AG09309 (cell line): ENCODE measurements around the gene DDX3X.
"Not testable (repeated sequence)": the region's sequence is repeated elsewhere in the genome, so short reads cannot be mapped to it uniquely, and the experiment has no call there.

ENCODE experiments used
- DNase-seq: peaks from one replicate; pipeline ENCODE4 v3.0.0-alpha.2; 2010; ENCODE audit warnings: low read depth
- H3K4me3 ChIP-seq: 2 replicates; pipeline ENCODE4 v1.5.1; 2011; ENCODE audit warnings: mild to moderate bottlenecking, low read depth, low read length, moderate library complexity; ENCODE audit not compliant: control insufficient read depth
- TF ChIP-seq, protein P1 (sequence below): IDR thresholded peaks from 2 replicates; pipeline ENCODE4 v1.5.1; 2011; ENCODE audit warnings: mild to moderate bottlenecking, low read depth, low read length, inconsistent platforms; ENCODE audit not compliant: insufficient read depth, control insufficient read depth; ENCODE audit errors: missing control alignments

The DDX3X gene

GRCh38 chrX:41333744-41334362, at the start of gene DDX3X:
DDX3X (plus strand) TSS chrX:41334162; CDS start chrX:41334253, 91 bp downstream.
- peak; percentile 72 for DNase-seq
- TF ChIP-seq, protein P1, sequence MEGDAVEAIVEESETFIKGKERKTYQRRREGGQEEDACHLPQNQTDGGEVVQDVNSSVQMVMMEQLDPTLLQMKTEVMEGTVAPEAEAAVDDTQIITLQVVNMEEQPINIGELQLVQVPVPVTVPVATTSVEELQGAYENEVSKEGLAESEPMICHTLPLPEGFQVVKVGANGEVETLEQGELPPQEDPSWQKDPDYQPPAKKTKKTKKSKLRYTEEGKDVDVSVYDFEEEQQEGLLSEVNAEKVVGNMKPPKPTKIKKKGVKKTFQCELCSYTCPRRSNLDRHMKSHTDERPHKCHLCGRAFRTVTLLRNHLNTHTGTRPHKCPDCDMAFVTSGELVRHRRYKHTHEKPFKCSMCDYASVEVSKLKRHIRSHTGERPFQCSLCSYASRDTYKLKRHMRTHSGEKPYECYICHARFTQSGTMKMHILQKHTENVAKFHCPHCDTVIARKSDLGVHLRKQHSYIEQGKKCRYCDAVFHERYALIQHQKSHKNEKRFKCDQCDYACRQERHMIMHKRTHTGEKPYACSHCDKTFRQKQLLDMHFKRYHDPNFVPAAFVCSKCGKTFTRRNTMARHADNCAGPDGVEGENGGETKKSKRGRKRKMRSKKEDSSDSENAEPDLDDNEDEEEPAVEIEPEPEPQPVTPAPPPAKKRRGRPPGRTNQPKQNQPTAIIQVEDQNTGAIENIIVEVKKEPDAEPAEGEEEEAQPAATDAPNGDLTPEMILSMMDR, result peak; percentile 20
- H3K4me3 ChIP-seq, result peak within 1 kb of the TSS; percentile 90

GRCh38 chrX:41285928-41286327, 48.0 kb upstream of the DDX3X start:
- not testable (repeated sequence) for H3K4me3 ChIP-seq, DNase-seq

DNA sequence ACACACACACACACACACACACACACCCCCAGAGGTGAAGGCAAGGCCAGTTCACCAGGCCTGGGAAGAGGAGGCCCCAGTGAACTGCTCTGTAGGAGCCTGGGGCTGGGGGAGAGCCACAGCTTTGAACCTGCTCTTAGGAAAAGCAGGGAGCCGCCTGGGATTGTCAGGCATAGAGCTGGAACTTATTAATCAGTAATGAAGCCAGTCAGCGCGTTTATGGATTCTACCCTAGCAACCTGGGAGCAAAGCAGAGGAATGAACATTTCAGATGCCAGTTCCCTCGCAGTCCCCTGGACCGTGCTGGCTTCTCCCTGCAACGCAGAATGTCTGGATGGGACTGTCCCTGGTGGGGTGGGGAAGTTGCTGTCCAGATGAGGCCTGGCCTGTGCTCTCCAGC, 45.3 kb upstream of the DDX3X start:
- no peak for DNase-seq
- TF ChIP-seq, protein P1, result no peak
- no peak overlapping the region for H3K4me3 ChIP-seq

DNA sequence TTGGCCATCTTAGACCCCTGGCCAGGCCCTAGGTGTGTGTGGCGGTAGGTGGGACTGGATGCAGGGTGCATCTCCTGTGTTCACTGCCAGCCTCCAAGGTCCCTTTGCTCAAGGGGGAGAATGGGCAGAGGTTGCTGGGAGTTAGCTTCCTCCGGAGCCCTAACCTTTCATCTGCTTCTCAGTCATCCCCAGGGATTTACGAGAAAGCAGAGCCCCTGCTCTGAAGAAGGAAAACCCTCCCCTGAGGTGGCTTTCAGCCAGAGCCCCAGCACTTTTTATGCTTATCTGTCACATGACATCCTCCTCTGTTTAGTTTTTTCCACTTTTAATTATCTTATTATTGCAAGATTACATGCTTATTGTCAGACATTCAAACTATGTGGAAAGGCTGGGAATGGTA, 44.9 kb upstream of the DDX3X start:
- TF ChIP-seq, protein P1, result no peak
- DNase-seq, result no peak
- H3K4me3 ChIP-seq, result no peak overlapping the region

DNA sequence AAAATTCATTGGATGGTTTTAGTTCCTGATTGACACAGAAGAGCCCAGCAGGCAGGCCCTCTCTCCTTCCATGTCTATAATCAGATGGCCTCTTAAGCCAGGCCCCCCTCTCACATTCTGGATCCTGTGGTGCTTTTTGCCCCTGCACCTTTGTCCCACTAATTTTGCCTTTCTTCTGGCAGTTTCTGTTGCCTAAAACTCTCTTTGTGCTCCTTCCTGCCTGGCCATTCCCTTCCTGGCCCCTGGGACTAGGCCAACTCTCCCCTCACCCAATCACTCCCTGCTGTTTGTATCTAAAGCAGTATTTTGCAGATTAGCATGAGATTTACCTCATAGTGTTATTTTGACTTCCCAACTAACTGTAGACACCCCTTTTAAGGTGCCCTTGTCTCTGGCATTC, 42.7 kb upstream of the DDX3X start:
- no peak for DNase-seq
- no peak overlapping the region for H3K4me3 ChIP-seq
- TF ChIP-seq, protein P1, result no peak

DNA sequence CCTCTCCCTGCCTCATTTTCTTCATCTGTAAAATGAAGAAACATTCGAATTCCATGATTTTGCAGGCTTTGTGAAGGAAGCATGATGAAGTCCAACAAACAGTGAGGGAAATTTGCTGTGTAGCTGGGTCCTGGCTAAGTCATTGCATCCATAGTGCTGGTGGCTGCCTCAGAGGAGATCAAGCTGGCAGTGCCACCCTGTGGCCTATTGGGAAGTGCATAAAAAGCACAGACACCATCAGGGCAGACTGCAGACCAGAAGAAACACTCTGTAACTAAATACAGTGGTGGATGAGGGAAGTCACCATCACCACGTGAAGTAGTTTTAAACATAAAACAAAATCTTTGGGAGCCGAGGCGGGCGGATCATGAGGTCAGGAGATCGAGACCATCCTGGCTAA, 40.7 kb upstream of the DDX3X start:
- no peak for DNase-seq
- no peak overlapping the region for H3K4me3 ChIP-seq
- TF ChIP-seq, protein P1, result peak; percentile 32

DNA sequence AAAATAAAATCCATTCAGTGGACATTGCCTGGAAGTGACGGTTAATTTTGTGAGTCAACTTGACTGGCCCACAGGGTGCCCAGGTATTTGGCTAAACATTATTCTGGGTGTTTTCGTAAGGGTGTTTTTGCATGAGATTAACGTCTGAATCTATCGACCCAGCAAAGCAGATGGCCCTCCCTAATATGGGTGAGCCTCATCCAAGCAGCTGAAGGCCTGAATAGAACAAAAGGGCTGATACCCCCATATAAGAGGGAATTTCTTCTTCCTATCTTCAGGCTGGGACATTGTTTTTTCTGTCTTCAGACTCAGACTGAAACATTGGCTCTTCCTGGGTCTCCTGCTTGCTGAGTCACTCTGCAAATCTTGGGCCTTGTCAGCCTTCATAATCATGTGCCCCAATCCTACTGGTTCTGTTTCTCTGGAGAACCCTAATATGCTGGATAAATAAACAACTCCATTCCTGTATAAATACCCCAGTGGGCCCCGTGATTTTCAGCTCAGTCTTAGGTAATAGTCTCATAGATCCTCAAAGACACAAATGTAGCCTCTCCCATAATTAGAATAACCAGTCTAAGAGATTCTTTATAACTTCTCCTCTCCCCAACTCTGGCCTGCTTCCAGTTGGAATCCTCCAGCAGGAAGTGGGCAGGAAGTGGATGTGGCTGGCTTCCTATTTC, 33.1 kb upstream of the DDX3X start:
- TF ChIP-seq, protein P1, result no peak
- DNase-seq, result no peak
- no peak overlapping the region for H3K4me3 ChIP-seq
